ENCODE results near the gene CDH5. TPM values are rescaled to one million over a fixed set of nuclear protein-coding genes. Genes with fewer than 3 reads are reported as not detected.

CDH5 gene
- total RNA-seq, 2 donors from 2014 or later: 0.18 TPM; not detected in 1

DNA sequence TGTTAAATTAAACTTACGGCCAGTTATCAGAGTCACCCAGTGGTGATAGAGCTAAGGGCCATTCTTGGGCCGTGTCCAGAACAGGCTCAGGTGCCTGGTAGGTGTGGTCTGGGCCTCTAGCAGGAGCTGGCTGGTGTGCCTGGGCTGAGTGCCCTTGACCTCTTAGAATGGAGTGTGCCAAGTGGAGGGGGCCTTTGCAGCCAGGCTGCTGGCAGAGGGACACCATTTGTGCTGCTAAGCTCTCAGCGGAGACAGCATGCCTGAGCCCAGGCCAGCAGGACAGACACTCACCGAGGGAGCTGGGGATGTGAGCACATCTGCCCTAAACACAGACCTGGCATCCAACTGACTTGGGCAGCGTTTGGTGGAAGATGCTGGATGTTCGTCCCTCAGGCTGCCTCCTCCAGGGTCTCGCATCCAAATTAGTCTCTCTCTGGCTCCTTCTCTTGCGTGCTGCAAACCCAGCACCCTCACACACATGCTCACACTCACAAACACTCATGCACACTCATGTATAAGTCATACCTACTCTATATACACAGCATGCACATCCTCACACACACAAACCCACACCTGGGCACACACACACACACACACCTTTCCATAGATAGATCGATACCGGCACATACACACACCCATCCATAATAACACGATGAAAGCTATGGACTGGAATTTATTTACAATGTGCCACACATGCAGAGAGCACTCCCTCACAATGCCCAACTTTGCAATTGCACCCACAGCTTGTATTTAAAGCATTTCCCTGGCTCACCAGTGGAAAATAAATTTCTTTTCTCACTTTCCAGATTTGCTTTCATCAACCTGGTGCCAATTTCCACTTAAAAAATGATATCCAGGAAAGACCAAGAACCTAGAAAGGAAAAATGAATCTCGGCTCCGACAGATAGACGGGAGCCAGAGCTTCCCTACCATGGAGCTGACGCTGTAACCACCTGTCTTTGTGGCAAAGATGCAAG is 33.6 kb upstream of the CDH5 start:
- no peak overlapping the region for H3K4me3 ChIP-seq (ENCODE audit: low read length)
- Mint-ChIP-seq H3K36me3 (ENCODE audit: low read depth) (no peaks in the 10 kb centered on the region), H3K27me3 (ENCODE audit: insufficient read depth) (peaks cover 40% of the 10 kb centered on the region), H3K9me3 (peaks cover 13% of the 10 kb centered on the region), H3K4me3 (no peak overlapping the region), H3K27ac (no peak overlapping the region), H3K4me1 (no peaks in the 10 kb centered on the region)
- 90 to 91% methylated on average over 12 to 15 of the region's 15 CpGs for WGBS, 2 experiments (ENCODE audit: insufficient coverage in 1 of 2, insufficient read length in 1 of 2)
- H3K4me1 ChIP-seq (ENCODE audit: control insufficient read depth, insufficient read depth, low read length): no peaks in the 10 kb centered on the region
- DNase-seq: no peak
- TF ChIP-seq, protein P1, sequence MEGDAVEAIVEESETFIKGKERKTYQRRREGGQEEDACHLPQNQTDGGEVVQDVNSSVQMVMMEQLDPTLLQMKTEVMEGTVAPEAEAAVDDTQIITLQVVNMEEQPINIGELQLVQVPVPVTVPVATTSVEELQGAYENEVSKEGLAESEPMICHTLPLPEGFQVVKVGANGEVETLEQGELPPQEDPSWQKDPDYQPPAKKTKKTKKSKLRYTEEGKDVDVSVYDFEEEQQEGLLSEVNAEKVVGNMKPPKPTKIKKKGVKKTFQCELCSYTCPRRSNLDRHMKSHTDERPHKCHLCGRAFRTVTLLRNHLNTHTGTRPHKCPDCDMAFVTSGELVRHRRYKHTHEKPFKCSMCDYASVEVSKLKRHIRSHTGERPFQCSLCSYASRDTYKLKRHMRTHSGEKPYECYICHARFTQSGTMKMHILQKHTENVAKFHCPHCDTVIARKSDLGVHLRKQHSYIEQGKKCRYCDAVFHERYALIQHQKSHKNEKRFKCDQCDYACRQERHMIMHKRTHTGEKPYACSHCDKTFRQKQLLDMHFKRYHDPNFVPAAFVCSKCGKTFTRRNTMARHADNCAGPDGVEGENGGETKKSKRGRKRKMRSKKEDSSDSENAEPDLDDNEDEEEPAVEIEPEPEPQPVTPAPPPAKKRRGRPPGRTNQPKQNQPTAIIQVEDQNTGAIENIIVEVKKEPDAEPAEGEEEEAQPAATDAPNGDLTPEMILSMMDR (conservative IDR thresholded peaks at IDR 0.05): no peak
- H3K27me3 ChIP-seq (ENCODE audit: control insufficient read depth, insufficient read depth, low read length, poor library complexity, severe bottlenecking): no peaks in the 10 kb centered on the region
- no peak overlapping the region for H3K27ac ChIP-seq (ENCODE audit: low read depth, low read length)
- no peaks in the 10 kb centered on the region for H3K9me3 ChIP-seq (ENCODE audit: control insufficient read depth, low read length)
- H3K9ac ChIP-seq (ENCODE audit: extremely low read depth, low read length, poor library complexity, severe bottlenecking): no peak overlapping the region
- no peaks in the 10 kb centered on the region for H3K36me3 ChIP-seq (ENCODE audit: control insufficient read depth, insufficient read depth, low read length)

DNA sequence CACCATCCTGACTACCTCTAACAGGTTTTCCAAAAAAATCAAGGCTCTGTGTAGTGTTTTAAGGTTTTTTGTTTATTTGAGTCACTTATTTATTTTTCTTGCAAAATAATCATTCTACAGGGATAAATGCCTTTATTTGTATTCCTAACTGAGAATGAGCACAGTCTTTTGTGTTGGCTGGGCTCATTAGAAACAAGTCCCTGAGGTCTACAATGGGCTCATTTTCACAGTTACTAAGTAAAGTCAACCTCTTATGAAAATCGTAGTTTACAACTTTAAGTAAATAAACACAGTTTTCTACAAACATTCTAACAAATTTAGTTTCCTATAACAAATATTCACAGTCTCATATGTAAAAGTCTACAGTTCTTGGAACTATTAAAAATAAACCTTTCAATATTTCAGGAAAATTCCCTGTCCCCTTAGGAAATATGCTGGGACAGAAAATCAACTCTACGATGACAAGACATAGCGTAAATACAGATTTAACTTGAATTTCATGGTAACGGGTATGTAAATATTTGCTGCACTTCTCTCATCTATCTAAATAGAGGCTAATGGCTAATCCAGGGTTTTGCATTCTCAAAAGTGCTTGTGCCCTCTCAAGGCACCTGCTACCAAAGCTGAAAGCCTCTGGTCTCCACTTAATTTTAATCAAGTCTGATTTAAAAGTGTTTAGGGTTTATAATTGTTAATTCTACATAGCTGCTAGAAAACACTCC is 31.5 kb upstream of the CDH5 start:
- Mint-ChIP-seq H3K4me3 (no peak overlapping the region), H3K4me1 (no peaks in the 10 kb centered on the region), H3K27me3 (ENCODE audit: insufficient read depth) (peaks cover 42% of the 10 kb centered on the region), H3K36me3 (ENCODE audit: low read depth) (no peaks in the 10 kb centered on the region), H3K9me3 (peaks cover 17% of the 10 kb centered on the region), H3K27ac (no peak overlapping the region)
- no peak for DNase-seq
- no peak overlapping the region for H3K4me3 ChIP-seq (ENCODE audit: low read length)
- no peak overlapping the region for H3K9ac ChIP-seq (ENCODE audit: extremely low read depth, low read length, poor library complexity, severe bottlenecking)
- no peak overlapping the region for H3K27ac ChIP-seq (ENCODE audit: low read depth, low read length)
- H3K4me1 ChIP-seq (ENCODE audit: control insufficient read depth, insufficient read depth, low read length): no peaks in the 10 kb centered on the region
- 90% methylated on average over 4 of the region's 4 CpGs for WGBS, 2 experiments (ENCODE audit: insufficient coverage in 1 of 2, insufficient read length in 1 of 2)
- TF ChIP-seq, protein P1 (conservative IDR thresholded peaks at IDR 0.05): no peak
- no peaks in the 10 kb centered on the region for H3K9me3 ChIP-seq (ENCODE audit: control insufficient read depth, low read length)
- H3K27me3 ChIP-seq (ENCODE audit: control insufficient read depth, insufficient read depth, low read length, poor library complexity, severe bottlenecking): no peaks in the 10 kb centered on the region
- no peaks in the 10 kb centered on the region for H3K36me3 ChIP-seq (ENCODE audit: control insufficient read depth, insufficient read depth, low read length)

DNA sequence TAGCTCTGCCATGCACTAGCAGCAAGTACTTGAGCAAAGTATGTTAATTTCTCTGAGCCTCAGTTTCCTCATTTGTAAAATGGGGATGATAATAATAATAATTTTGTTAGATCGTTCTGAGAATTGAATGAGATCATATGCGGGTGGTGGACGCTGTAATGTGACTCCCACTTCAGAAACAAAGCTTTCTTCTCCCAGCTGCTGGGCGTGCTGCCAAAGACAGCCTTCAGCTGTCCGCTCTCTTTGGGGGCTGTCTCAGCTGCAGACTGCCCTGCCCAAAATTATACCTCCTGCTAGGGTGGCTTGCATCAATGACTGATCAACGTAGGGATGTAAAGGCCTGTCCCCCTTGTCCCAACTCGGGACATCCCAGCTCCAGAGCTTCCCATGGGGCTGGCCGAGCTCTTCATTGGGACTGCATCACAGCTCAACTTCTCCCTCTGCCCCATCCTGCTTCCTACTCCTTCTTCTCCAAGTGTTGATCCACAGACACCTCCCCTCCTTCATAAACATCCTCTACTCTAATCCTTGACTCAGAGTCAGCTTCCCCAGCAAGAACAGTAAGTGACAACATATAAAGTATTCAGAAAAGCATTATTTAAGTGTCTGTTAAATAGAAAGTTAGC is 30.7 kb upstream of the CDH5 start:
- no peak overlapping the region for H3K4me3 Mint-ChIP-seq
- Histone ChIP-seq H3K9me3 (ENCODE audit: control insufficient read depth, low read length) (no peaks in the 10 kb centered on the region), H3K9ac (ENCODE audit: extremely low read depth, low read length, poor library complexity, severe bottlenecking) (no peak overlapping the region), H3K27me3 (ENCODE audit: control insufficient read depth, insufficient read depth, low read length, poor library complexity, severe bottlenecking) (no peaks in the 10 kb centered on the region), H3K27ac (ENCODE audit: low read depth, low read length) (no peak overlapping the region), H3K4me1 (ENCODE audit: control insufficient read depth, insufficient read depth, low read length) (no peaks in the 10 kb centered on the region), H3K36me3 (ENCODE audit: control insufficient read depth, insufficient read depth, low read length) (no peaks in the 10 kb centered on the region), H3K4me3 (ENCODE audit: low read length) (no peak overlapping the region)
- H3K27ac Mint-ChIP-seq: no peak overlapping the region
- whole genome bisulfite sequencing, 2 experiments (ENCODE audit: insufficient coverage in 1 of 2, insufficient read length in 1 of 2): 86 to 87% methylated on average over 5 to 8 of the region's 8 CpGs
- H3K36me3 Mint-ChIP-seq (ENCODE audit: low read depth): no peaks in the 10 kb centered on the region
- H3K9me3 Mint-ChIP-seq: peaks cover 17% of the 10 kb centered on the region
- TF ChIP-seq, protein P1 (conservative IDR thresholded peaks at IDR 0.05): no peak
- H3K4me1 Mint-ChIP-seq: no peaks in the 10 kb centered on the region
- DNase-seq: no peak
- peaks cover 42% of the 10 kb centered on the region for H3K27me3 Mint-ChIP-seq (ENCODE audit: insufficient read depth)
